Hypothalamus (tissue), 51 donors: ENCODE data around the gene KIAA1191.

ENCODE experiments used
- DNase-seq, 51 donors: peaks; one replicate each; lab custom pipeline; 2025; lab: John Stamatoyannopoulos, UW

KIAA1191 gene

GRCh38 chr5:176391479-176391878 lies 29.9 kb upstream of the KIAA1191 start:
- no peak for DNase-seq

- DNase-seq: no peak
These were observed 27.9 kb upstream of the KIAA1191 start for GRCh38 chr5:176389135-176390123.

- DNase-seq: peak; percentile 91 to 100 (median 97)
These were observed 27.0 kb upstream of the KIAA1191 start, which contains the start of the genes HIGD2A and NOP16 for GRCh38 chr5:176388444-176389134. TSS of gene HIGD2A (plus strand) at chr5:176388751. CDS start at chr5:176388820, 69 bp downstream. TSS of gene NOP16 (minus strand) at chr5:176388598. CDS start at chr5:176388539, 59 bp downstream.

GRCh38 chr5:176388003-176388443 lies 26.5 kb upstream of the KIAA1191 start:
- peak in 1 of 51 donors; percentile 35 for DNase-seq

- no peak for DNase-seq
These were observed 25.9 kb upstream of the KIAA1191 start for GRCh38 chr5:176387384-176387925.

GRCh38 chr5:176386491-176386890 lies 24.9 kb upstream of the KIAA1191 start:
- DNase-seq: no peak

GRCh38 chr5:176384991-176385390 lies 23.4 kb upstream of the KIAA1191 start:
- DNase-seq: no peak

GRCh38 chr5:176384366-176384930 lies 22.9 kb upstream of the KIAA1191 start:
- no peak for DNase-seq

- DNase-seq: no peak
These were observed 22.4 kb upstream of the KIAA1191 start for GRCh38 chr5:176383961-176384360.

- no peak for DNase-seq
These were observed 21.8 kb upstream of the KIAA1191 start for GRCh38 chr5:176383248-176383905.

- DNase-seq: no peak
These were observed 21.2 kb upstream of the KIAA1191 start for GRCh38 chr5:176382721-176383120.

- DNase-seq: no peak
These were observed 20.4 kb upstream of the KIAA1191 start for GRCh38 chr5:176381979-176382378.

GRCh38 chr5:176381423-176381822 lies 19.9 kb upstream of the KIAA1191 start:
- no peak for DNase-seq

- DNase-seq: no peak
These were observed 18.3 kb upstream of the KIAA1191 start for GRCh38 chr5:176379881-176380280.

GRCh38 chr5:176373100-176373818 lies 11.7 kb upstream of the KIAA1191 start:
- DNase-seq: peak in 1 of 51 donors; percentile 5

GRCh38 chr5:176371621-176372539 lies 10.3 kb upstream of the KIAA1191 start:
- DNase-seq: peak in 5 of 51 donors; percentile 4 to 37 (median 18)

- no peak for DNase-seq
These were observed 8.6 kb upstream of the KIAA1191 start for GRCh38 chr5:176369934-176370711.

- no peak for DNase-seq
These were observed 7.2 kb upstream of the KIAA1191 start for GRCh38 chr5:176368726-176369125.
